NCI-H1417 (cell line): ENCODE measurements around the gene CENPVL2.
"Not testable (repeated sequence)": the region's sequence is repeated elsewhere in the genome, so short reads cannot be mapped to it uniquely, and the experiment has no call there.

ENCODE experiments used
- DNase-seq, 3 experiments: peaks; one replicate each; lab custom pipeline; 2025; lab: John Stamatoyannopoulos, UW

Gene CENPVL2

DNA sequence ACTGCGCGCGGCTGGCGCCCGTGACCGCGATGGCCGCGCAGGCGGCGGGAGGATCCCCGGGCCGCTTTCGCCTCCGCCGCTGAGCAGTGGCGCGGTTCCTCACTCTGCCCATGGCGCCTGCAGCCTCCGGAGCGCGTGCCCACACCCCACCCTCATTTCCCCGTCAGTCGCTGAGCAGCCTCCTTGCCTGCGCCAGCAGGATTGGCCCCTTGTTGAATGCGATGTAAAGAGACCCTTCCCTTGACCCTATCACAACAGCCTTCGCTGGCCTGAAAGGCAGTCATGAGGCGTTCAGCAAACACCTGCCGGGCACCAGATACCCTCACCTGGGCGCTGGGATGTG, at the start of gene CENPVL2:
Gene CENPVL2, minus strand, starts transcription at position 112 of the 343 bp plus-strand sequence. Its CDS starts 0 bp downstream, at position 112.
- DNase-seq, result not testable (repeated sequence)

DNA sequence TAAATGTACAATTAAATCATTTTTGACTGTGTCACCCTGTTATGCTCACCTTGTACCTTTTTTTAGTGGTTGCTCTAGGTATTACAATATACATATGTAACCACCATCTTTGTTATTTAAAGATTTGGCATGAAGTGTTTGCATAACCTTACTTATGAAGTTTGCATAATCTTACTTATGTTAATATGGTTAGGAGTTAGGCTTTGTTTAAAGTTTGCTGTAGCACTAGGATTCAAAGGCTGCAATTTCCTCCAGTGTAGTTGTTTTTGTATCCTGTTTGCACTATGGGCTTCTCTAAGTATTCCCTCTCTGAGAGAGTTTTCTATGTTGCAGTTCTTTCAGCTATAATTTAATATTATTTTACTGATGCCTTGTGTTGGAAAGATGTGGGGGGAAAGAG, 45.6 kb upstream of the CENPVL2 start:
- DNase-seq, result no peak

DNA sequence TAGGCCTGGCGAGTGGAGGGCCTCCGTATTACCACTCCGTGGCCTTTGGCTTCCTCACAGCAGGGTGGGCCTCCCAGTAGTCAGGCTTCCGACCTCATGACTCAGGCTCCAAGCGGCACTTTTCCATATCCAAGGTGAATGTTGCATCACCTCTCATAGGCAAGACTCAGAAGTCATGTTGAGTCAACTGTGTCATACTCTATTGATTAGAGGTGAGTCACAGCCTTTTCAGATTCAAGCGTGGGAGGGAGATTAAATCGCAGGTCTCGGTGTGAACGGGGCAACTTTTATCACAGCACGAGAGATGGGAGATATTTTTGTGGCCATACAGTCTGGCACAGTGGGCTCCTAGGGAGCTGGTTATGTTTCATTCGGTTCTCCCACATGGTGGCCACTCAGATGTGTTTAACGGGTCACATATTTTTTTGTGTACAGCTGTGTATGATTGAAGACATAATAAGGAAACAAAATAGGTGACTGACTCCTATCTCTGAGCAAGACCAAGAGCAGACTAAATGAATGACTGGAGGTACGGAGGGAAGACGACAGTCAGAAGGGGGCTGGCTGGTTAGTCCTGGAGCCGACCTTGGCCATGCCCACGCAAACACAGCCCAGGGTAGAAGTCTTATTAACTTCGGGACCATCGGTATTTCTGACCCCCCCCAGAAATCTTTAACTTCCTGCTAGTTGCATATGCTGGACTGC, 30.5 kb upstream of the CENPVL2 start:
- not testable (repeated sequence) for DNase-seq

DNA sequence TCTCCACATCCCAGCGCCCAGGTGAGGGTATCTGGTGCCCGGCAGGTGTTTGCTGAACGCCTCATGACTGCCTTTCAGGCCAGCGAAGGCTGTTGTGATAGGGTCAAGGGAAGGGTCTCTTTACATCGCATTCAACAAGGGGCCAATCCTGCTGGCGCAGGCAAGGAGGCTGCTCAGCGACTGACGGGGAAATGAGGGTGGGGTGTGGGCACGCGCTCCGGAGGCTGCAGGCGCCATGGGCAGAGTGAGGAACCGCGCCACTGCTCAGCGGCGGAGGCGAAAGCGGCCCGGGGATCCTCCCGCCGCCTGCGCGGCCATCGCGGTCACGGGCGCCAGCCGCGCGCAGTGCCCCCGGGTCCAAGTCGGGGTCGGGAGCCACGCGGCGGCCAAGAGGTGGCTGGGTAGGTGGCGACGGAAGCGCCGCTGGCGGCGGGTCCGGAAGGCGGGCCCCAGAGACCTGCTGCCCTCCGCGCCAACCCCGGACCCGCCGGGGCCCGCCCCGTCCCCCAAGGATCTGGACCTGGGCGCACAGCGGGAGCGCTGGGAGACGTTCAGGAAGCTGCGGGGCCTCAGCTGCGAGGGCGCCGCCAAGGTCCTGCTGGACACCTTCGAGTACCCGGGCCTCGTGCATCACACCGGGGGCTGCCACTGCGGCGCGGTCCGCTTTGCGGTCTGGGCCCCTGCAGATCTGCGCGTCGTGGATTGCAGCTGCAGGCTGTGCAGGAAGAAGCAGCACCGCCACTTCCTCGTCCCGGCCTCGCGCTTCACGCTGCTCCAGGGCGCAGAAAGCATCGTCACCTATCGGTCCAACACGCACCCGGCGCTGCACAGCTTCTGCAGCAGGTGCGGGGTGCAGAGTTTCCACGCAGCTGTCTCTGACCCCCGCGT, 27.9 kb upstream of the CENPVL2 start, which contains the start of gene CENPVL1:
Gene CENPVL1, plus strand, starts transcription at position 236 of the 888 bp plus-strand sequence. Its CDS starts 0 bp downstream, at position 236.
- not testable (repeated sequence) for DNase-seq

DNA sequence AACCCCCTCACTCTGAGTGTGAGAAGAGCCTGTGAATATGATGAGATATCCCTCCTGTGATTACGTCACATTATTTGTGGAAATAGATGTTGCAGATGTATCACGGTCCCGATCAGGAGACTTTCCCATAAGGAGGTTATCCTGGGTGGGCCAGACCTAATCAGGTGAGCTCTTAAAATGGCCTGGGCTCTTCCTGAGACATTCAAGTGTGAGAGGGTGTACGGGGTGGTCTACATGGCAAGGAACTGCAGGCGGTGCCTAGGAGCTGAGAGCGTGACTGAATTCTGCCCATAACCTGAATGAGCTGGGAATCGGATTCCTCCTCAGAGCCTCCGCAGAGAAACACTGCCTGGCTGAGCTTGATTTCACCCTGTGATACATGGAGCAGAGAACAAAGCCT, 14.8 kb upstream of the CENPVL2 start:
- no peak for DNase-seq

DNA sequence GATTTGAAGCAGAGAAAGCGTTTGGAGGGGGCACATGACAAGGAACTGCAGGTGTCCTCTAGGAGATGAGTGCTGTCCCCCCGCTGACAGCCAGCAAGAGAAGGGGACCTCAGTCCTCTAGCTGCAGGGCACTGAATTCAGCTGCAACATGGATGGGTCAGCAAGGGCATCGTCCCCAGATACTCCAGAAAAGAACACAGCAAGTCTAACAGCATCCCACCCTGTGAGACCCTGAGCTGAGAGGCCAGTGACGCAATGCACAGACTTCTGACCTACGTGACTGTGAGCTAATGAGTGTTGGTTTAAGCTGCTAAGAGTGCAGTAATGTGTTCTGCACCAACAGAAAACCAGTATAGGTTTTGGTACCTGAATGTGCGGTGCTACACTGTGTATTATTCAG, 11.6 kb upstream of the CENPVL2 start:
- DNase-seq, result no peak

DNA sequence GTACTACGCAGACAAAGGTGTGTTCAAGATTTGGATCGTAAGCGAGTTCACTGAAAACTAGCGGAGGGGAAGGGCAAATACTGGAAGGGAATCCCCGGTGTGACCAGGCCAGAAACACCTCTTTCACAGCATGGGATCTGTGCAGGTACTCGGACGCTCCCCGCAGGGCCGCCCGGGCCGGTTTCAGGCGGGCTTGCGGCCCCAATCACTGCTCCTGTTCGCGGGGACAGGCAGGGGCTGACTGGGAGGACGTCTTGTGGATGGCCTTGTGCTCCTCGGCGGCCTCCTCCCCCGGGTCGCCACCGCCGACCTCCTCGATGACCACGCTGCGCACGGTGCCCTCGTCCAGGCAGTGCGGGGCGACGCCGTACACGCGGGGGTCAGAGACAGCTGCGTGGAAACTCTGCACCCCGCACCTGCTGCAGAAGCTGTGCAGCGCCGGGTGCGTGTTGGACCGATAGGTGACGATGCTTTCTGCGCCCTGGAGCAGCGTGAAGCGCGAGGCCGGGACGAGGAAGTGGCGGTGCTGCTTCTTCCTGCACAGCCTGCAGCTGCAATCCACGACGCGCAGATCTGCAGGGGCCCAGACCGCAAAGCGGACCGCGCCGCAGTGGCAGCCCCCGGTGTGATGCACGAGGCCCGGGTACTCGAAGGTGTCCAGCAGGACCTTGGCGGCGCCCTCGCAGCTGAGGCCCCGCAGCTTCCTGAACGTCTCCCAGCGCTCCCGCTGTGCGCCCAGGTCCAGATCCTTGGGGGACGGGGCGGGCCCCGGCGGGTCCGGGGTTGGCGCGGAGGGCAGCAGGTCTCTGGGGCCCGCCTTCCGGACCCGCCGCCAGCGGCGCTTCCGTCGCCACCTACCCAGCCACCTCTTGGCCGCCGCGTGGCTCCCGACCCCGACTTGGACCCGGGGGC, 567 bp downstream of the CENPVL2 start:
- not testable (repeated sequence) for DNase-seq

DNA sequence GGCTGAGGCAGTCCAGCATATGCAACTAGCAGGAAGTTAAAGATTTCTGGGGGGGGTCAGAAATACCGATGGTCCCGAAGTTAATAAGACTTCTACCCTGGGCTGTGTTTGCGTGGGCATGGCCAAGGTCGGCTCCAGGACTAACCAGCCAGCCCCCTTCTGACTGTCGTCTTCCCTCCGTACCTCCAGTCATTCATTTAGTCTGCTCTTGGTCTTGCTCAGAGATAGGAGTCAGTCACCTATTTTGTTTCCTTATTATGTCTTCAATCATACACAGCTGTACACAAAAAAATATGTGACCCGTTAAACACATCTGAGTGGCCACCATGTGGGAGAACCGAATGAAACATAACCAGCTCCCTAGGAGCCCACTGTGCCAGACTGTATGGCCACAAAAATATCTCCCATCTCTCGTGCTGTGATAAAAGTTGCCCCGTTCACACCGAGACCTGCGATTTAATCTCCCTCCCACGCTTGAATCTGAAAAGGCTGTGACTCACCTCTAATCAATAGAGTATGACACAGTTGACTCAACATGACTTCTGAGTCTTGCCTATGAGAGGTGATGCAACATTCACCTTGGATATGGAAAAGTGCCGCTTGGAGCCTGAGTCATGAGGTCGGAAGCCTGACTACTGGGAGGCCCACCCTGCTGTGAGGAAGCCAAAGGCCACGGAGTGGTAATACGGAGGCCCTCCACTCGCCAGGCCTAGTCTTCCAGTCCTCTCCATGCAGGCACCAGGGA, 2.8 kb downstream of the CENPVL2 start:
- DNase-seq, result not testable (repeated sequence)

DNA sequence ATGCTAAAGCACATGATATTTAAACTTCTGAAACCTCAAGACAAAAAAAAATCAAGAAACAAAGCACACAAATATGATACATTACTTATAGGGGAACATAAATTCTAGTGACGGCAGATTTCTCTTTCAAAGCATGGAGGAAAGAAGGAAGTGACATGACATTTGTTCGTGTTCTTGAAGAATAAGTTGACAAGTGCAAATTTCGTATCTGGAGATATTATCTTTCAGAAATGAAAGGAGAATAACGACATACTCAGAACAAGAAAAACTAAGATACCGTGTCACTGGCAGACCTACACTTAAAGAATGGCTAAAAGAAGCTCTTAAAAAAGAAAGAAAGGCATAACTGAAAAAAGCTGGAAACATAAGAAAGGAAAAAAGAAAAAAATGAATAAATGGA, 16.6 kb downstream of the CENPVL2 start:
- no peak for DNase-seq

DNA sequence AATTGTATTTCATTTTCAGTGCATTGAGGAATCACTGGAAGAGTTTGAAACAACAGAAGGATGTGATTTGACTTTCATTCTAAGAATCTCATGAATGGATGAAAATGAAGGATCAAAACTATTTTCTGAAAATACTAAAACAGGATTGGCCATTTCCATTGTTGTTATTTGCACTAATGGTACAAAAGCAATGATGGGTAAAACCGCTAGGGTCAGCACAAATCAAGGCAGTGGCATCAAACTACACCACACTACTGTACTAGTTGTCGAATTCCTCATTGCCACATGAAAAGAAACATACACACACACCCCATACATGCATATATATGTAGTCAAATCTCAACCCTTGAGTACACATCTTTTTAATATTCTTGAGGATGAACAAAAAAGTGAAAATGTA, 39.3 kb downstream of the CENPVL2 start:
- DNase-seq, result no peak

DNA sequence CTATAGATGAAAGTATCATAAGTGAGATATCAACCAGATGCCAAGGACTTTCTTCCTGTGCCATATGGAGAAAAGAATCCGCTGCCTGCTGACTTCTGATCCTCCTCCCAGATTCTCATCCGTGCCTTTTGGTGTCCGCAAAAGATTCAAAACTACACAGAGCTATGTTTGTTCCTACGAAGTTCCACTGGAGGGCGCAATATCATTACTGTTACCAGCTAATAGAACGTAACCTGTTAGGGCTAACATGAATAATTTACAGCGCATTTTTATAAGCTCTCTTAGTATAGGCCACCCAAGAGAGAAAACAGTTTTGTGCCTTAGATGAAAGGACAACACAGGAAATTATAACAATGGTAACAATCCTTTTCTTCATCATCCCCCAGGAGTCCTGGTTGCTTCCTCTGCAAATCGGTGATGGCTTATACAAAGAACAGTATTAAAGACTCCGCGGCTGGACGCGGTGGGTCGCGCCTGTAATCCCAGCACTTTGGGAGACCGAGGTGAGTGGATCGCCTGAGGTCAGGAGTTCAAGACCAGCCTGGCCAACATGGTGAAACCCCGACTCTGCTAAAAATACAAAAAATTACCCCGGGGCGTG, 41.1 kb downstream of the CENPVL2 start:
- peak in 2 of 3 experiments; percentile 42 to 85 for DNase-seq

DNA sequence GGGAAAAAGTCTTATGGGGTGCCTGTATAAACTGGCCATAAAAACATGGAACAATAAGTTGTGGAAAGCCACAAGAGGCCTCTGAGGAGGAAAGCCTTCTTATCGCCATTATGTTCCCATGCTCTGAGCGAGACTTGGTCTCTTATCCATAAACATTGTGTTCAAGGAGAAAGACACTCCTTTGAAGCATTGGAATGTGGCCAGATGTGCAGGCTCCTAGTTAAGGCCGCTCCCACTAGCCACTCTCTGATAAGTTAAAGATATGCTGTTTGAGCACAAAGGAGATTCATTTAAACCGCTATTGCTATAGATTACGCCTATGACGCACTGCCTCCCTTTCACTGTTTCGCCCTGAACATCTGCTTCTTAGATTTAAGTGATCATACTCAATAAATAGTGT, 46.1 kb downstream of the CENPVL2 start:
- DNase-seq, result not testable (repeated sequence)
